GM18520 (cell line): ENCODE measurements around the gene BGLAP.
A peak's percentile ranks its signal among the peaks of the same experiment; 100 is the strongest.
"Not testable (repeated sequence)": the region's sequence is repeated elsewhere in the genome, so short reads cannot be mapped to it uniquely, and the experiment has no call there.

Experiments used
- ATAC-seq: cut with Tn5 transposase; IDR thresholded peaks from one replicate; pipeline ENCODE4 v1.9.1; 2021; ENCODE audit not compliant: unreplicated experiment

The BGLAP gene

DNA sequence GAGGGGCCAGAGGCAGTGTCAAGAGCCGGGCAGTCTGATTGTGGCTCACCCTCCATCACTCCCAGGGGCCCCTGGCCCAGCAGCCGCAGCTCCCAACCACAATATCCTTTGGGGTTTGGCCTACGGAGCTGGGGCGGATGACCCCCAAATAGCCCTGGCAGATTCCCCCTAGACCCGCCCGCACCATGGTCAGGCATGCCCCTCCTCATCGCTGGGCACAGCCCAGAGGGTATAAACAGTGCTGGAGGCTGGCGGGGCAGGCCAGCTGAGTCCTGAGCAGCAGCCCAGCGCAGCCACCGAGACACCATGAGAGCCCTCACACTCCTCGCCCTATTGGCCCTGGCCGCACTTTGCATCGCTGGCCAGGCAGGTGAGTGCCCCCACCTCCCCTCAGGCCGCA, at the start of gene BGLAP:
TSS of gene BGLAP (plus strand) at position 259 of the 400 bp plus-strand sequence. CDS start at position 307, 48 bp downstream.
- ATAC-seq: no peak

DNA sequence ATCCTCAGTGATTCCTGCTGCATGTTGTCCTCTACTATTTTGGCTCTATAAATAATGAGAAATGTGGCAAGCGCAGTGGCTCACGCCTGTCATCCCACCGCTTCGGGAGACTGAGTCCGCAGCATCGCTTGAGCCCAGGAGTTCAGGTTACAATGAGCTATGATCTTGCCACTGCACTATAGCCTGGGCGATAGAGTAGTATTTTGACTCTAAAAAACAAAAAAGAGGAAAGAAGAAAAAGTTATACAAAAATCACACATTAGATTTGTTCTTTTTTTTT, 48.8 kb upstream of the BGLAP start:
- ATAC-seq: no peak

DNA sequence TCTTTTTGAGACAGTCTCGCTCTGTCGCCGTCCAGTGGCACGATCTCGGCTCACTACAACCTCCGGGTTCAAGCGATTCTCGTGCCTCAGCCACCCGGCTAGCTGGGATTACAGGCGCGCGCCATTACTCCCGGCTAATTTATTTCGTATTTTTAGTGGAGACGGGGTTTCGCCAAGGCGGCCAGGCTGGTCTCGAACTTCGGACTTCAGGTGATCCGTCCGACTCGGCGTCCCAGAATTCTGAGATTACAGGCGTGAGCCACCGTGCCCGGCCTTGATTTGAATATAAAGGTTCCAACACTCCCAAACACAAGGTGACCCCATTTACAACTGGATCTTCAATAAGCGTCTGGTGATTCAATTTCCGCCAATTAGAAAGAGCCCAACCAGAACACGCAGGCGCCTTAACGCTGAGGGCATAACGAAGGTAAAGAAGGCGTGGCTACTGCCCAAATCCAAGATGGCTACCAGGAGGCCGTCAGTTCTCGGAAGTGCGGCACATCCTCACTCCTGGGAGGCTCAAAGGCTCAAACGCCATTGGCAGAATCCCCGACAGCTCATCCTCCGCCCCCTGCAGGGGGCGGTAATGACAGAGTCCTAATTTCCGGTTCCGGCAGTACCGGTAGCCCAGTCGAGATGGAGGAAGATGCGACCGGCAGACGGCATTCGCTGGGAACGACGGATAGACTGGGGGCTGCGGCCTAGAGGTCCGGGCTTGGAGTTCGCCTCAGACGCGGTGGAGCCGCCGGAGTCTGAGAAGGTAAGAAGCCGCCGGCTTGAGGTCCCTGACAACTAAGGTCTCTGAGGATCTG, 48.3 kb upstream of the BGLAP start, which contains the start of gene SLC25A44:
TSS of gene SLC25A44 (plus strand) at position 617 of the 812 bp plus-strand sequence. CDS start 5,744 bp downstream, outside the sequence.
- ATAC-seq: peak; percentile 95

DNA sequence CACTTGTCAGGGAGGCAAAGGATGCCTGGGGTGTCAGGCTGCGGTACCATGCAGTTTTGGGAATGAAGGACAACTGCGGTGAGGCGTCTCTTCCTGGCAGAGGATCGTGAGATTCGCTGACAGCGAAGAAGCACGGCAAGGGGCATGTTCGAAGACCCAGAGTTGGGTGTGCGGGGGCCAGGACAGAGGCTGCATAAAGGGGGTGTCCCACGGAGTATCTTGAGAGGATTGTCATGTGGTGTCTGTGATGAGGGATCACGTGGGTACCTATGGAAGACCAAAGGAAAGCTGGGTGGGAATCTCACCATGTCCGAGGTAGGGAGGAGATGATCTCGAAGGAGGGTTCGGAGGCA, 47.7 kb upstream of the BGLAP start:
- no peak for ATAC-seq

DNA sequence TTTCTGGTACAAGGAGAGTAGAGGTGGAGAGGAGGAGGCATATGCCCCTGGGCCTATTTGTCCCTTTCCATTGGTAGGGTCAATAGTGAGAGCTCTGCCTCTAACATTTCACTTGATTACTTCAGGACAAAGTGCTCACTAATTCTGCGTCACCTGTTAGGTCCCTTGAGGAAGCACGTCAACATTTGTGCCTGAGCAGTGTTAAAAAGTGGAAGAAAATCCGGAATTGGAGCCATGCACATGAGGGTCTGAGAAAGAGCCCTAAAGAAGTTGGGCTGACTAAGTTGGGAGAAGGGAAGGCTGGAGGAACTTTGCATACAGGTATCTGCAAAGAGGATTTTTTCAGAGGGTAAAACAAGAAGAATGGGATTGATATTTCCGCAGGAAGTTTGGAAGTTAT, 46.1 kb upstream of the BGLAP start:
- ATAC-seq: no peak

DNA sequence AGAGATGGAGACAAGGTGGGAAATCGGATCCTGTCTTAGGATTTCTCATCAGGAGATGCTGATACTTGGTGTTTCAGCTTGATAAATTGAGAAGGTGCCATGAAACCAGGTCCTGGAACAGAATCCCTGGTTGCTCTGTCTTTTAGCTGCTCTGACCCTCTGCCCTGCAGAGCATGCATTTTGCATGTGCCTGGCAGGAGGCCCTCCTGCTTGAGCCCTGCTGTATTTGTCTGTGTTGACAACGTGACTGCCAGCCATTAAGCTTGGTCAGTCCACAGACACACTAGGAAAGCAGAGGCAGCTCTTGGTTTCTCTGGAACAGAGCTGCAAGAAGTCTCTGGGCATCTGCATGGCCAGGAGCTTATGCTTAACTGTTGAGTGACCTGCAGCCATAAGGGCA, 45.5 kb upstream of the BGLAP start:
- no peak for ATAC-seq

DNA sequence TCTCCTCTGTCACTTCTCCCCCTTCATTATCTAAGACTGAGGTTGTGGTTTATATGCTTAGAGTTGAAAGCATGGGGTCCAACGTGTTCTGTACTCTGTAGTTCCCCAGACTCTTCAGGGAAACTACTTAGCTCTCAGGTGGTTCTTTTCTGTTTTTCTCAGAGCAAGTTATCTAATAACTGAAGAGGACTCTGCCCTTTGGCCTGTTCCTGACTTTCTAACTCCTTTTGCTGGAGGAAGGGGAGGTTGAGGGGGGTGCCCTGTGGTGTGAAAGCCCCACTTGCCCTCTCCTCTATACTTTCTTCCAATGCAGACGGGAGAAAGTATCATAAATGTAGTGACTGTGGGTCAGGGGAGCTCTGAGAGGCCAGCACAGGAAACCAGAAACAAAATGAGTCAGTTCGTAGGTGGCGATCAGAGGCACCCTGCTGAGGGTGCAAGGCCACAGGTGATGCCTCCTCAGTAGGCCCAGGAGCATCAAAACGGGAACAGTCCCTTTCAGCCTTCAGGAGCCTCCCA, 43.1 kb upstream of the BGLAP start:
- peak; percentile 41 for ATAC-seq

DNA sequence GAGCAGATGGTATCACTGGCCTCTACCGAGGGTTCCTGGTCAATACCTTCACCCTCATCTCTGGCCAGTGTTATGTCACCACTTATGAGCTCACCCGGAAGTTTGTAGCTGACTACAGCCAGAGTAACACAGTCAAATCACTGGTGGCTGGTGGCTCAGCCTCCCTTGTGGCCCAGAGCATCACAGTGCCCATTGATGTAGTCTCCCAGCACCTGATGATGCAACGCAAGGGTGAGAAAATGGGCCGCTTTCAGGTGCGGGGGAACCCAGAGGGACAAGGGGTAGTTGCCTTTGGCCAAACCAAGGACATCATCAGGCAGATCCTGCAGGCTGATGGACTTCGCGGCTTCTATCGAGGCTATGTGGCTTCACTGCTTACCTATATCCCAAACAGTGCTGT, 41.9 kb upstream of the BGLAP start:
- ATAC-seq: no peak

DNA sequence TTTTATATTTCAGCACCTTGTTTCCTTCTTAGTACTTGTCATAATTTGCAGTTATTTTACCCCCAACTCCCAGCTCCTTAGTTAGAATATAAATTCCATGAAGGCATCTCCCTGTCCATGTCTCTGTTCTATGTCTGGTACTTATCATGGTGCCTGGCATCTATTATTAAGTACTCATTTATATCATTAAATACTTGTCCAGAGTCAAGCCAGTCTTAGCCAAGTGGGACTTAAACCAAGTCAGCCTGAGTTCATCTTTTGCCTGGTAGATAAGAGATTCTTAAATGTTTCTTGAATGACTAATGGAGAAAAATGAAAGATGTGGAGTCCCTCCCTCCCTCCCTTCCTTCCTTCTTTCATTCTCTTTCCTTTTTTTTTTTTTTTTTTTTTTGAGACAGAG, 38.7 kb upstream of the BGLAP start:
- ATAC-seq: no peak

DNA sequence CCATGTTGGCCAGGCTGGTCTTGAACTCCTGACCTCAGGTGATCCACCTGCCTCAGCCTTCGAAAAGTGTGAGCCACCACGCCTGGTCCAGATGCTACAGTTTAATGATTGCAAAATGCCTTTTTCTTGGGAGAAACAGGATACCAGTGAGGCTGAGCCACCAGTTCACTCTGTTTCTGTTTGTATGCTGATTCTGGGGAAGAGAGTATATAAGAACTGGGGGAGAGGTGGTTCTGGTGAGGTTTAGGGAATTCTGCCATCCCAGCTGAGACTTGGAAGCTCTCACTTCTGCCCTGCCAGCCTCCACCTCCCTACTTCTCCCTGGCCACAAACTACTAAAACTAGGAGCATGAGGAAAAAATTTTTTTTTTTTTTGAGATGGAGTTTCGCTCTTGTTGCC, 37.3 kb upstream of the BGLAP start:
- no peak for ATAC-seq

DNA sequence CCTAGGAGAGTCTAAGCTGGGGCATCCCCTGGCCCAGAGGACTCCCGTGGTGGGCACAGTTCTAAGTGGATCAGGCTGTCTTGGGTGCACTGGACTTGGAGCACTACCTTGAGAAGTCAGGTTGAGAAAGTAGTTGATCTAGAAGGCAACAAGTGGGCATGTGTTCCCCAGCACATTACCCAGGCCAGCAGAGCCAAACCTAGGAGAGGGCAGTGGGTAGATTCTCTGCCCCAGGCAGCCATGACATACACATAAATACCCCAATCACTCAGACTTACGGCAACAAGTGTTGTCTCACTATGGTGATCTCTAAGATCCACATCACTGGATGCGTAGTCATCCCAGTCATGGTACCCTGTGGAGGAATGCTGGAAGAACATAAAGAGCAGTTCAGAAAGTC, 30.7 kb upstream of the BGLAP start:
- no peak for ATAC-seq

DNA sequence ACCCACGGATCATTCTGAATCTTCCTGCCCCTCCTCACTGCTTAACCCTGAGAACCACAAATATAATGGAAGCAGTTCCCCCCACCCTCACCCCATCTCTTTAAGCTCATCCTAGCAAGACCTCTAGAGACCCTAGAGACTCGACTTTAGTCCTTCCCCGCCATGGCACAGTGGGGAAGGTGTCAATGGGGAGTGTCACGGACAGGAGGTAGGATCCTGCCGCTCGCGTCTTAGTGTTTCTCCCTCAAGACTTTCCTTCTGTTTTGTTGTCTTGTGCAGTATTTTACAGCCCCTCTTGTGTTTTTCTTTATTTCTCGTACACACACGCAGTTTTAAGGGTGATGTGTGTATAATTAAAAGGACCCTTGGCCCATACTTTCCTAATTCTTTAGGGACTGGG, 29.9 kb upstream of the BGLAP start:
- no peak for ATAC-seq

DNA sequence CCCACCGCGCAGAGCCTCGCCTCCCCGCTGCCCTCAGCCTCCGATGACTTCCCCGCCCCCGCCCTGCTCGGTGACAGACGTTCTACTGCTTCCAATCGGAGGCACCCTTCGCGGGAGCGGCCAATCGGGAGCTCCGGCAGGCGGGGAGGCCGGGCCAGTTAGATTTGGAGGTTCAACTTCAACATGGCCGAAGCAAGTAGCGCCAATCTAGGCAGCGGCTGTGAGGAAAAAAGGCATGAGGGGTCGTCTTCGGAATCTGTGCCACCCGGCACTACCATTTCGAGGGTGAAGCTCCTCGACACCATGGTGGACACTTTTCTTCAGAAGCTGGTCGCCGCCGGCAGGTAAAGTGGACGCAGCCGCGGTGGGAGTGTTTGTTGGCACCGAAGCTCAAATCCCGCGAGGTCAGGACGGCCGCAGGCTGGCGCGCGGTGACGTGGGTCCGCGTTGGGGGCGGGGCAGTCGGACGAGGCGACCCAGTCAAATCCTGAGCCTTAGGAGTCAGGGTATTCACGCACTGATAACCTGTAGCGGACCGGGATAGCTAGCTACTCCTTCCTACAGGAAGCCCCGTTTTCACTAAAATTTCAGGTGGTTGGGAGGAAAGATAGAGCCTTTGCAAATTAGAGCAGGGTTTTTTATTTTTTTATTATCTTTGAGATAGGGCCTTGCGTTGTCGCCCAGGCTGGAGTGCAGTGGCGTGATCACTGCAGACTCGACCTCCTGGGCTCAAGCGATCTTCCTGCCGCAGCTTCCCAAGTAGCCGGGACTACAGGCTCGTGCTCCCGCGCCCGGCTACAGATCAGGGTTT, 28.9 kb upstream of the BGLAP start, which contains the start of gene PMF1:
TSS of gene PMF1 (plus strand) at position 175 of the 811 bp plus-strand sequence. CDS start at position 184, 9 bp downstream.
- peak; percentile 85 for ATAC-seq

DNA sequence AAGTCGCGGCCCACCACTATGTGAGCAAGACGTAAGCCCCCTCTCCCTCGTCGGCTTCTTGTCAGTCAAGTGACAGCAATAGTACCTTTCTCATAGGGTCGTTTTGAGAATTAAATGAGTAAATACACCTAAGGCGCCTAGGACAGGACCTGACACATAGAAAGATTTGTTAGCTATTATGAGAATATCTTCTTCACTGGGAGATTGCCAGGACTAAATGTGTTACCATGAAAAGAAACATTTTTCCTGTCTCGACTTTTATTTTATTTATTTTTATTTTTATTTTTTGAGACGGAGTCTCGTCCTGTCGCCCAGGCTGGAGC, 28.4 kb upstream of the BGLAP start:
- ATAC-seq: no peak

DNA sequence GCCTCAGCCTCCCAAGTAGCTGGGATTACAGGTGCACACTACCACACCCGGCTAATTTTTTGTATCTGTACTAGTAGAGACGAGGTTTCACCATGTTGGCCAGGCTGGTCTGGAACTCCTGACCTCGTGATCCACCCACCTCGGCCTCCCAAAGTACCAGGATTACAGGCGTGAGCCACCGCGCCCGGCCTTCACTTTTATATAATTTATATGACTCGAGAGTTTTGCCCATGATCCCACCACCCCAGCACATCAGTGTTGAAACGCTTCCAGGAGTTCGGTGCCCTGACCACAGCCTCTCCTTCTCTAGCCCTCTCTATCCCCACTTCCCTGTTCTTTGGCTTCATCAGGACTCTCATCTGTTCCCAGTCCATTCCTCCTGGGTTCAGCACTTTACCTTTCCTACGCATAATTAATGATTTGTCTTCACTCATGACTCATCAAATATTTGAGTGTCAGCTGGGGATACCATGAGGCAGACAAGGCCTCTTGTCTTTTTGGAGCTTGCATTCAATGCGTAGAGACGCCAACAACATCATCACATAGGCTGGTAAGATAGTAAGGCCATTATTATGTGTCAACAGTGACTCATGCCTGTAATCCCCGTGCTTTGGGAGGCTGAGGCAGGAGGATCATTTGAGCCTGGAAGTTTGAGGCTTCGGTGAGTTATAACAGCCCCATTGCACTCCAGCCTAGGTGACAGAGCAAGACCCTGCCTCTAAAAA, 27.8 kb upstream of the BGLAP start:
- no peak for ATAC-seq

DNA sequence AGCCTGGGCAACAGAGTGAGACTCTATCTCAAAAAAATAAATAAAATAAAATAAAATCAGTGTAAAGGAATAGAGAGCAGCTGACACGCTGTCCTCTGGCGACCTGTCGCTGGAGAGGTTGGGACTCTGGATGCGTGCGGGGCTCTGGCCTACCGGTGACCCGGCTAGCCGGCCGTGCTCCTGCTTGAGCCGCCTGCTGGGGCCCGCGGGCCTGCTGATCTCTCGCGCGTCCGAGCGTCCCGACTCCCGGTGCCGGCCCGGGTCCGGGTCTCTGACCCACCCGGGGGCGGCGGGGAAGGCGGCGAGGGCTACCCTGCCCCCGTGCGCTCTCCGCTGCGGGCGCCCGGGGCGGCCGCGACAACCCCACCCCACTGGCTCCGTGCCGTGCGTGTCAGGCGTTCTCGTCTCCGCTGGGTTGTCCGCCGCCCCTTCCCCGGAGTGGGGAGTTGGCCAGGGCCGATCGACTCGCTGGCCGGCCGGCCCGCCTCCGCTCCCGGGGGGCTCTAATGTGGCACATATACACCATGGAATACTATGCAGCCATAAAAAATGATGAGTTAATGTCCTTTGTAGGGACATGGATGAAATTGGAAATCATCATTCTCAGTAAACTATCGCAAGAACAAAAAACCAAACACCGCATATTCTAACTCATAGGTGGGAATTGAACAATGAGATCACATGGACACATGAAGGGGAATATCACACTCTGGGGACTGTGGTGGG, 25.5 kb upstream of the BGLAP start:
- ATAC-seq: not testable (repeated sequence)

DNA sequence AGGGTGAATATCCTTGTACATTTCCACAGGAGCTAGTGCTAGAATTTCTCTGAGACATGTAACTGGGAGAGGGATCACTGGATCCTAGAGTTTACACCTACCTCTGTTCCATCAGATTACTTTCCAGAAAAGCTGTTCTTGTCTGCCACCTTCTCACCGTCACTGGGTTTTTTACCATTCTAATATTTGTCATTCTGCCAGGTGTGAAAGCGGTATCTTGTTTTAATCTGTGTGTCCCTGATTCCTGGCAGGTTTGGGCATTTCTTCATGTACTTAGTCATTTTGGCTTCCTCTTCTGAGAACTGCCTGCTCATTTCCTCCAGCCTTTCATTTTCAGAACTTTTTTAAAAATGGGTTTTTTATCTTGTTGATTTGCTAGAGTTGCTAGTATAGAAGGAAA, 24.1 kb upstream of the BGLAP start:
- no peak for ATAC-seq

DNA sequence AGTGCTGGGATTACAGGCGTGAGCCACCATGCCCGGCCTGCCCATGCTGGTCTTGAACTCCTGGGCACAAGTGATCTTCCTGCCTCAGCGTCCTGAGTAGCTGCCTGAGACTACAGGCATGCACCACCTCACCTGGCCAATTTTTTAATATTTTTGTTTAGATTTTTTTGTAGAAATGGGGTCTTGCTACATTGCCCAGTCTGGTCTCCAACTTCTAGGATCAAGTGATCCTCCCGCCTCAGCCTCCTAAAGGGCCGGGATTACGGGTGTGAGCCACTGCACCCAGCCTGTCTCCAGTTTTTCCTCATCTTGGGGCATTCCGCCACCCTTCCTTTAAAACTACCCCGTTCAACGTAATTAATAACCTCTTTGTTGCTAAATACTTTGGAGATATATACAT, 21.8 kb upstream of the BGLAP start:
- no peak for ATAC-seq

DNA sequence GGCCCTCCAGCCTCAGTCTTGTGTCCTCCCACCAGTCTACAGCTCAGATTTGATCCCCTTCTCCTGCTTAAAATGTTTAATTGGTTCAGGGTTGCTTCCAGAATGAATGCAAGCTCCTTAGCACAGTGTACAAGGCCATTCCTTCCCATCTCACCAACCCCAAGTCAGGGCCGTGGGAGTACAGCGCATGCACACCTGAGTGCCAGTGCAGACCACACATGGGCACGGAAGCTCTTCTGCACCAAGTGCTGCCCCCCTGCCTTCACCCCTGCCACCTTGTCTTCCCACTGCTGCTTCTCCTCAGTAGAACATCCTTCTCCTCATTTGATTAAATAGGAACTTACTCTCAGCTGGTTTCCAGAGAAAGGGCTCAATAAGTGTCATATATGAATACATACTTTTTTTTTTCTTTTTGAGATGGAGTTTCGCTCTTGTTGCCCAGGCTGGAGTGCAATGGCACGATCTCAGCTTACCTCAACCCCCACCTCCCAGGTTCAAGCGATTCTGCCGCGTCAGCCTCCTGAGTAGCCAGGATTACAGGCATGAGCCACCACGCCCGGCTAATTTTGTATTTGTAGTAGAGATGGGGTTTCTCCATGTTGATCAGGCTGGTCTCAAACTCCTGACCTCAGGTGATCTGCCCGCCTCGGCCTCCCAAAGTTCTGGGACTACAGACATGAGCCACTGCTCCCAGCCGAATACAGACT, 19.8 kb upstream of the BGLAP start:
- ATAC-seq: no peak

DNA sequence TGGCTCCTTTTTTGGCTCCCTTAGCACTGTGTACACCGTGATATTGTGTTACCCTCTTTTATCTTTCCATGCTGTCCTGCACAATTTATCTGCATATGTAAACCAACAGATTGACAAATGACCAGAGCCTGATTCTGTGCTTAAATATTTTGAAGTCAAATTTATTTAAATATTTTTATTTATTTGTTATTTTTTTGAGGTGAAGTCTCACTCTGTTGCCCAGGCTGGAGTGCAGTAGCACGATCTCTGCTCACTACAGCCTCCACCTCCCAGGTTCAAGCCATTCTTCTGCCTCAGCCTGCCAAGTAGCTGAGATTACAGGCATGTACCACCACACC, 16.3 kb upstream of the BGLAP start:
- no peak for ATAC-seq
